Tibial artery (tissue), 4 donors: ENCODE results near the gene ACP7.
"Not testable (repeated sequence)": the region's sequence is repeated elsewhere in the genome, so short reads cannot be mapped to it uniquely, and the experiment has no call there.

Source experiments
- DNase-seq, 2 donors: peaks; one replicate each; pipeline ENCODE4 v3.0.0-alpha.2; 2019
- H3K27ac ChIP-seq, 2 donors: fragments of 200-600 bp; sonication (generic) in 1 of 2; 1 replicate in 1 of 2; 2 replicates in 1 of 2; pipeline ENCODE4 v1.5.1; 2018 to 2019; ENCODE audit warnings: mild to moderate bottlenecking in 1 of 2
- H3K27me3 ChIP-seq, 2 donors: fragments of 200-600 bp; sonication (generic) in 1 of 2; one replicate each; pipeline versions ENCODE4 v1.5.1 to v1.6.0; 2016 to 2019
- H3K36me3 ChIP-seq, 3 donors: fragments of 200-600 bp; sonication (generic) in 2 of 3; one replicate each; pipeline ENCODE4 v1.5.1; 2016 to 2019; ENCODE audit warnings: mild to moderate bottlenecking in 2 of 3
- H3K4me1 ChIP-seq, 4 donors: fragments of 200-600 bp; sonication (generic) in 2 of 4; 1 replicate in 3 of 4; 2 replicates in 1 of 4; pipeline ENCODE4 v1.5.1; 2016 to 2019
- H3K4me3 ChIP-seq, 2 donors: fragments of 200-600 bp; sonication (generic) in 1 of 2; 1 replicate in 1 of 2; 2 replicates in 1 of 2; pipeline ENCODE4 v1.5.1; 2018 to 2019; ENCODE audit warnings: mild to moderate bottlenecking in 2 of 2
- H3K9me3 ChIP-seq, 3 donors: fragments of 200-600 bp; sonication (generic) in 1 of 3; one replicate each; pipeline ENCODE4 v1.5.1; 2016 to 2019
- intact Hi-C: fragments of 100-400 bp; cut with DNase I; formaldehyde crosslinking; loops from one replicate; pipeline ENCODE4 v1.15.0; 2023; ENCODE audit warnings: low total_unique reads
- TF ChIP-seq, protein P1 (sequence below), 2 experiments: fragments of 200-600 bp in 1 of 2; fragments of 450-650 bp in 1 of 2; IDR thresholded peaks; one replicate each; pipeline ENCODE4 v1.5.1; 2017 to 2019; ENCODE audit warnings: antibody characterized with exemption in 2 of 2, mild to moderate bottlenecking in 1 of 2, moderate library complexity in 1 of 2

The ACP7 gene

DNA sequence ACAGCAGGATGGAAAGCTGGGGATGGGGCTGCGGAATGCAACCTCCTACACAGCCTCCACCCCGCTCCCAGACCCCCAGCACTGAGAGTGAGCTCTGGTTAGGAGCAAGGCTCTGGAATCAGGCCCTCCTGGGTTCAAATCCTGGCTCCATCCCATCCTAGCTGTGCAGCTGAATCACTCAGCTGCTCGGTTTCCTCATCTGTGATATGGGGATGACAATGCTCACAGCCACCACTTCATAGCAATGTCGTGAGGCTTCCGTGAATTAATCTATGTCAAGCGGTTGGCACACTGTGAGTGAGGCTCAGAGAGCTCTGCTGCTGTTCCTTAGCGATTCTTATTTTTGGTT is 538 bp downstream of the ACP7 start:
- no peak overlapping the region for H3K4me3 ChIP-seq
- peaks cover 0 to 68% of the 10 kb centered on the region in 2 donors for H3K27me3 ChIP-seq
- H3K4me1 ChIP-seq, result peaks cover 0 to 15% (median 9%) of the 10 kb centered on the region in 4 donors
- intact Hi-C loops, result no loop called here
- H3K9me3 ChIP-seq, result no peaks in the 10 kb centered on the region
- H3K36me3 ChIP-seq, result no peaks in the 10 kb centered on the region
- TF ChIP-seq, protein P1, sequence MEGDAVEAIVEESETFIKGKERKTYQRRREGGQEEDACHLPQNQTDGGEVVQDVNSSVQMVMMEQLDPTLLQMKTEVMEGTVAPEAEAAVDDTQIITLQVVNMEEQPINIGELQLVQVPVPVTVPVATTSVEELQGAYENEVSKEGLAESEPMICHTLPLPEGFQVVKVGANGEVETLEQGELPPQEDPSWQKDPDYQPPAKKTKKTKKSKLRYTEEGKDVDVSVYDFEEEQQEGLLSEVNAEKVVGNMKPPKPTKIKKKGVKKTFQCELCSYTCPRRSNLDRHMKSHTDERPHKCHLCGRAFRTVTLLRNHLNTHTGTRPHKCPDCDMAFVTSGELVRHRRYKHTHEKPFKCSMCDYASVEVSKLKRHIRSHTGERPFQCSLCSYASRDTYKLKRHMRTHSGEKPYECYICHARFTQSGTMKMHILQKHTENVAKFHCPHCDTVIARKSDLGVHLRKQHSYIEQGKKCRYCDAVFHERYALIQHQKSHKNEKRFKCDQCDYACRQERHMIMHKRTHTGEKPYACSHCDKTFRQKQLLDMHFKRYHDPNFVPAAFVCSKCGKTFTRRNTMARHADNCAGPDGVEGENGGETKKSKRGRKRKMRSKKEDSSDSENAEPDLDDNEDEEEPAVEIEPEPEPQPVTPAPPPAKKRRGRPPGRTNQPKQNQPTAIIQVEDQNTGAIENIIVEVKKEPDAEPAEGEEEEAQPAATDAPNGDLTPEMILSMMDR (IDR thresholded peaks at IDR 0.05), result no peak
- H3K27ac ChIP-seq, result no peak overlapping the region
- DNase-seq, result no peak

DNA sequence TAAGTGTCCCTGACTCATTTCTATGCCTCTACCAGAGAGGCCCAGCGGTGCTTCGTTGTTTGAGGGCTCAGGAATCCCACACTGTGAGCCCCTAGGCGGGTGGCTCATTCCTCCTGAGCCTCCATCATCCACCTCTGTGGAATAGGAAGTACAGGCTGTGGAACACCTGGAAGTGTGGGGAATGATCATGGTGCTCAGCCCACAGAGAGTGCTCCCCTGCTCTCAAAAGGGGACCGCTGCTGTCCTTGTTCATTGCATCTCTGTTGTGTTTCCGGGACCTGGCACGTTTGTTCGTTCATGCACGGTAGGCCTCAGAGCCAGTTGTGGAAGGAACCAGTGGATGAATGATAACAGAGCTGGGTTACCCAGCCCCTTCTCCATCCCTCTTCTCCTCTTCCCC is 1.2 kb downstream of the ACP7 start:
- Histone ChIP-seq H3K27me3 (peaks cover 0 to 68% of the 10 kb centered on the region in 2 donors), H3K9me3 (no peaks in the 10 kb centered on the region), H3K4me3 (no peak overlapping the region), H3K36me3 (no peaks in the 10 kb centered on the region), H3K4me1 (peaks cover 0 to 15% (median 9%) of the 10 kb centered on the region in 4 donors), H3K27ac (no peak overlapping the region)
- TF ChIP-seq, protein P1 (IDR thresholded peaks at IDR 0.05), result no peak
- DNase-seq, result no peak
- intact Hi-C loops, result no loop called here

DNA sequence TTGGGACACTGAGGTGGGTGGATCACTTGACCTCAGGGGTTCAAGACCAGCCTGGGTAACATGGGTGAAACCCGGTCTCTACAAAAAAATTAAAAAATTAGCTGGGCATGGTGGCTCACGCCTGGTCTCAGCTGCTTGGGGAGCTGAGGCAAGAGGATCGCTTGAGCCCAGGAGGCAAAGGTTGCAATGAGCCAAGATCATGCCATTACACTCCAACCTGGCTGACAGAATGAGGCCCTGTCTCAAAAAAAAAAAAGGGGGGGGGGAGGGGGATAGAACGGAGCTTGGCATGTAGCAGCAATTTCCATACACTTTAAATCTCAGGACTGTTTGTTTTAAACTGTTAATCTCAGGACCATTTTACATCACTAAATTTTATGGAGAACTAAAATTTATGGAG is 2.2 kb downstream of the ACP7 start:
- H3K36me3 ChIP-seq, result no peaks in the 10 kb centered on the region
- TF ChIP-seq, protein P1 (IDR thresholded peaks at IDR 0.05), result no peak
- peaks cover 0 to 64% of the 10 kb centered on the region in 2 donors for H3K27me3 ChIP-seq
- H3K4me1 ChIP-seq, result peaks cover 0 to 15% (median 9%) of the 10 kb centered on the region in 4 donors
- no peak overlapping the region for H3K4me3 ChIP-seq
- no peak overlapping the region for H3K27ac ChIP-seq
- intact Hi-C loops, result no loop called here
- no peaks in the 10 kb centered on the region for H3K9me3 ChIP-seq
- no peak for DNase-seq

DNA sequence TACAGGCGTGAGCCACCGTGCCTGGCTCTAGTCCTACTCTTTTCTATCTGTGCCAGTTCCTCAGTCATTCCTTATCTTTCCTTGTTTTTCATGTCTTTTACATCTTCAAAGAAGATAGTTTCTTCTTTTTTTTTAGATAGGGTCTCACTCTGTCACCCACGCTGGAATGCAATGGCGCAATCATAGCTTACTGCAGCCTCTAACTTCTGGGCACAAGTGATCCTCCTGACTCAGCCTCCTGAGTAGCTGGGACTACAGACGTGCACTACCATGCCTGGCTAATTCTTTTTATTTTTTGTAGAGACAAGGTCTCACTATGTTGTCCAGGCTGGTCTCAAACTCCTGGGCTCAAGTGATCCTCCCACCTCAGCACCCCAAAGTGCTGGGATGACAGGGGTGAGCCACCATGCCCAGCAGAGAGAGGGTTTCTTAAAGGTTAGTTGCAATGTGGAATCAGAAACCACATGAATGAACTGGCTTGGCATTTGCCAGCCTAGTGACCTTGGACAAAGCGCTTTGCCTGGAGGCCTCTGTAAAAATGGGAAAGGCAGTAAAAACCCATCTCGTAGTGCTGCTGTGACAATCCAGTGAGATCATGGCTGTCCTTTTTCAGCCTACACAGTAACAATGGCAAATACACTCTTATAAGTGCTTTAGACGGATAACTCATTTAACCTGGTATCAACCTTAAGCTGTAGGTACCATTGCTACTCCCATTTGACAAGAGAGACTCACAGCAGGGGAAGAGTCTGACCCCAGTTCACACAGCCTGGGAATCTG is 3.9 kb downstream of the ACP7 start:
- no peak overlapping the region for H3K27ac ChIP-seq
- no peaks in the 10 kb centered on the region for H3K36me3 ChIP-seq
- intact Hi-C loops, result no loop called here
- TF ChIP-seq, protein P1 (IDR thresholded peaks at IDR 0.05), result no peak
- H3K4me3 ChIP-seq, result no peak overlapping the region
- no peak for DNase-seq
- H3K4me1 ChIP-seq, result peaks cover 0 to 15% (median 9%) of the 10 kb centered on the region in 4 donors
- H3K9me3 ChIP-seq, result no peaks in the 10 kb centered on the region
- H3K27me3 ChIP-seq, result peaks cover 0 to 49% of the 10 kb centered on the region in 2 donors

DNA sequence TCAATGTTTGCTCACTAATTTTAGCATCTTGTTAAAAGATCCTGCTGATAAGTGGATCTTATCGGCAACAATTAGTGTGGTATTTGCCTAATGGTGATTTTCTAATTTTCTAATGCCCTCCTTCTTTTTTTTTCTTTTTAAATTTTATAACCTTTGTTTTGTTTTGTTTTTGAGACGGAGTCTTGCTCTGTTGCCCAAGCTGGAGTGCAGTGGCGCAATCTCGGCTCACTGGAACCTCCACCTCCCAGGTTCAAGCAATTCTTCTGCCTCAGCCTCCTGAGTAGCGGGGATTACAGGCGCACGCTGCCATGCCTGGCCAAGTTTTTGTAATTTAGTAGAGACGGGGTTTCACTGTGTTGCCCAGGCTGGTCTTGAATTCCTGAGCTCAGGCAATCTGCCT is 5.8 kb downstream of the ACP7 start:
- H3K36me3 ChIP-seq, H3K9me3 ChIP-seq, DNase-seq, H3K4me1 ChIP-seq, H3K4me3 ChIP-seq, intact Hi-C loops, H3K27ac ChIP-seq: not testable (repeated sequence)
- peaks cover 0 to 45% of the 10 kb centered on the region in 2 donors for H3K27me3 ChIP-seq

DNA sequence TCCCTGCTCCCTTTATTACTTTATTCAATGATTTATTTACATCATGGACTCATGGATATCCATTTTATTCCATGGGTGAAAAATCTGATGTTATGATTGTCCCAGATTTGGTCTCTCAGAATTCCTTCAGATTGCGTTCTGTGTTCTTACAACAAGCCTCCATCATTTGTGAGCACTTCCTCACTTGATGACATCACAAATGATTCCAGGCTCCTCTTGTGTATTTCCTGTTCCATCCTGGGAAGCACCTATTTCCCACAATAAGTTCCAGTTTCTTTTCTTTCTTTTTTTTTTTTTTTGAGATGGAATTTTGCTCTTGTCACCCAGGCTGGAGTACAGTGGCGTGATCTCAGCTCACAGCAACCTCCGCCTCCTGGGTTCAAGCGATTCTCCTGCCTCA is 6.7 kb downstream of the ACP7 start:
- H3K27me3 ChIP-seq, result peaks cover 0 to 45% of the 10 kb centered on the region in 2 donors
- intact Hi-C loops, result no loop called here
- TF ChIP-seq, protein P1 (IDR thresholded peaks at IDR 0.05), result no peak
- no peak overlapping the region for H3K27ac ChIP-seq
- H3K9me3 ChIP-seq, result no peaks in the 10 kb centered on the region
- no peaks in the 10 kb centered on the region for H3K36me3 ChIP-seq
- H3K4me3 ChIP-seq, result no peak overlapping the region
- H3K4me1 ChIP-seq, result no peaks in the 10 kb centered on the region
- no peak for DNase-seq

DNA sequence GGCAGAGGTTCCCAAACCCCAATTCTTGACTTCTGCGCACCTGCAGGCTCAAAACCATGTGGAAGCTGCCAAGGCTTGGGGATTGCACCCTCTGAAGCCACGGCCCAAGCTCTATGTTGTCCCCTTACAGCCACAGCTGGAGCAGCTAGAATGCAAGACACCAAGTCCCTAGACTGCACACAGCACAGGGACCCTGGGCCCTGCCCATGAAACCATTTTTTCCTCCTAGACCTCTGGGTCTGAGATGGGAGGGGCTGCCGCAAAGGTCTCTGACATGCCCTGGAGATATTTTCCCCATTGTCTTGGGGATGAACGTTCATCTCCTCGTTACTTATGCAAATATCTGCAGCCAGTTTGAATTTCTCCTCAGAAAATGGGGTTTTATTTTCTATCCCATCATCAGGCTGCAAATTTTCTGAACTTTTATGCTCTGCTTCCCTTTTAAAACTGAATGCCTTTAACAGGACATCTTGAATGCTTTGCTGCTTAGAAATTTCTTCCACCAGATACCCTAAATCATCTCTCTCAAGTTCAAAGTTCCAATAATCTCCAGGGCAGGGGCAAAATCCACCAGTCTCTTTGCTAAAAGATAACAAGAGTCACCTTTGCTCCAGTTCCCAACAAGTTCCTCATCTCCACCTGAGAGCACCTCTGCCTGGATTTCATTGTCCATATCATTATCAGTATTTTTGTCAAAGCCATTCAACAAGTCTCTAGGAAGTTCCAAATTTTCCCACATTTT is 11.8 kb downstream of the ACP7 start:
- H3K36me3 ChIP-seq, intact Hi-C loops, DNase-seq, H3K9me3 ChIP-seq, H3K27ac ChIP-seq, H3K4me1 ChIP-seq, H3K4me3 ChIP-seq: not testable (repeated sequence)
- peaks cover 0 to 60% of the 10 kb centered on the region in 2 donors for H3K27me3 ChIP-seq
